ENCODE measurements around the gene CCDC3.

GRCh38 chr10:13023754-13024153 is 22.2 kb upstream of the CCDC3 start:
- TF ChIP-seq CTCF (IDR thresholded peaks at IDR 0.05; ENCODE audit: low read depth, low read length): no peak
- TF ChIP-seq POLR2A (IDR thresholded peaks at IDR 0.05; ENCODE audit: extremely low read depth, insufficient read length): no peak
- no peak for TF ChIP-seq MAX (IDR thresholded peaks at IDR 0.05; ENCODE audit: low read depth, low read length)

Data from NB4 (cell line).